ENCODE data around the gene TRIM15. TPM values are rescaled to one million over a fixed set of nuclear protein-coding genes. Genes with fewer than 3 reads are reported as not detected.

Gene TRIM15
- total and polyA plus RNA-seq, 2 of the 4 experiments (the other 2 are of a cell fraction): not detected

- Histone ChIP-seq H3K4me3 (ENCODE audit: insufficient read depth, low read depth, low read length) (no peak within 1 kb of the TSS), H2AK5ac (ENCODE audit: low read depth, low read length) (no peak within 1 kb of the TSS), H3K79me1 (ENCODE audit: low read depth in 1 of 2, low read length in 2 of 2) (no peaks in the 10 kb centered on the region), H2AFZ (replicated peaks; ENCODE audit: low read length, poor library complexity) (no peak within 1 kb of the TSS), H3K56ac (ENCODE audit: extremely low read depth, insufficient read depth, low read length) (no peak within 1 kb of the TSS), H3K14ac (replicated peaks; ENCODE audit: low read depth, low read length) (no peak within 1 kb of the TSS), H3K23ac (ENCODE audit: low read depth, low read length) (no peak within 1 kb of the TSS), H2BK5ac (ENCODE audit: low read depth, low read length, poor library complexity, severe bottlenecking) (no peak within 1 kb of the TSS), H2AK9ac (replicated peaks; ENCODE audit: low read depth, low read length, poor library complexity) (no peak within 1 kb of the TSS), H3K9me1 (ENCODE audit: insufficient read depth, low read length) (no peaks in the 10 kb centered on the region), H3K9me3 (ENCODE audit: control insufficient read depth, insufficient read depth, low read length) (no peaks in the 10 kb centered on the region), H3K4me1 (ENCODE audit: control insufficient read depth, insufficient read depth, low read length) (no peaks in the 10 kb centered on the region), H3K18ac (ENCODE audit: low read depth, low read length) (no peak within 1 kb of the TSS), H2BK20ac (ENCODE audit: low read depth, low read length) (no peak within 1 kb of the TSS), H4K91ac (ENCODE audit: insufficient read depth, low read depth, low read length) (no peak within 1 kb of the TSS), H3K36me3 (ENCODE audit: control insufficient read depth, insufficient read depth, low read length) (no peaks in the 10 kb centered on the region), H2BK15ac (ENCODE audit: low read depth, low read length) (no peak within 1 kb of the TSS), H4K5ac (ENCODE audit: low read depth, low read length) (no peak within 1 kb of the TSS), H3K27ac (ENCODE audit: insufficient read depth, low read length) (no peak within 1 kb of the TSS), H4K20me1 (ENCODE audit: insufficient read depth, low read length) (no peaks in the 10 kb centered on the region), H3K4me2 (ENCODE audit: low read depth, low read length) (no peak within 1 kb of the TSS), H4K8ac (ENCODE audit: low read depth in 2 of 2, low read length in 2 of 2) (no peak within 1 kb of the TSS), H3K4ac (ENCODE audit: low read depth, low read length) (no peak within 1 kb of the TSS), H2BK120ac (ENCODE audit: low read depth, low read length) (no peak within 1 kb of the TSS), H3K27me3 (ENCODE audit: control insufficient read depth, insufficient read depth, low read length) (peaks cover 20% of the 10 kb centered on the region), H3K9ac (ENCODE audit: low read depth, low read length) (no peak within 1 kb of the TSS)
- POLR2A ChIA-PET (ENCODE audit: unreplicated experiment): no interaction called here
- no CpG with 5 or more reads among the region's 4 CpGs for WGBS, 2 experiments (ENCODE audit: extremely low coverage in 2 of 2, insufficient read length in 1 of 2)
- no TSS peak for BruUV-seq (replicated peaks)
- no peak for ATAC-seq (ENCODE audit: low read depth)
- no peak for TF ChIP-seq CHD1 (IDR thresholded peaks at IDR 0.05; ENCODE audit: low read depth, low read length)
- TF ChIP-seq MAFK (IDR thresholded peaks at IDR 0.05; ENCODE audit: low read depth, low read length): no peak
- TF ChIP-seq FOS (IDR thresholded peaks at IDR 0.05; ENCODE audit: low read depth, low read length): no peak
- CTCF ChIA-PET: no interaction called here
- intact Hi-C loops (cut with micrococcal nuclease): no loop called here
- in situ Hi-C loops (cut with MboI; ENCODE audit: low sequenced_read_pairs): loop anchor here (10.0 kb wide), 1 partner anchor 291 kb away; no protein-coding TSS in a partner anchor
- DNase-seq: no peak
- dilution Hi-C loops (cut with HindIII; ENCODE audit: low sequenced_read_pairs, unreplicated experiment): no loop called here
These were observed 27.6 kb upstream of the TRIM15 start, which contains the start of gene TRIM40 for GRCh38 chr6:30135757-30136156. TRIM40 (plus strand) TSS chr6:30136140; CDS start chr6:30137037, 897 bp downstream.
